H9 (cell line): ENCODE measurements around the gene ASMT. TPM values are rescaled to one million over a fixed set of nuclear protein-coding genes. Genes with fewer than 3 reads are reported as not detected.

Experiments used
- DNase-seq: peaks from one replicate; pipeline ENCODE4 v3.0.0-alpha.2; 2017
- H2AFZ ChIP-seq: one replicate; pipeline ENCODE4 v1.6.1; 2013; ENCODE audit warnings: mild to moderate bottlenecking, low read length, control low read depth, moderate library complexity
- H2AK5ac ChIP-seq: 2 replicates; pipeline ENCODE4 v1.6.1; 2013; ENCODE audit warnings: low read length, control low read depth, mixed read lengths; ENCODE audit not compliant: insufficient read length
- H2BK120ac ChIP-seq: one replicate; pipeline ENCODE4 v1.6.1; 2013; ENCODE audit warnings: low read depth, mild to moderate bottlenecking, low read length, control low read depth, inconsistent platforms; ENCODE audit not compliant: poor library complexity, severe bottlenecking
- H2BK12ac ChIP-seq: 2 replicates; pipeline ENCODE4 v1.6.1; 2013; ENCODE audit warnings: low read length, control low read depth, mixed read lengths, low read depth; ENCODE audit not compliant: insufficient read length
- H2BK15ac ChIP-seq: 2 replicates; pipeline ENCODE4 v1.6.1; 2013; ENCODE audit warnings: low read depth, low read length, control low read depth
- H2BK20ac ChIP-seq: one replicate; pipeline ENCODE4 v1.6.1; 2013; ENCODE audit warnings: low read depth, mild to moderate bottlenecking, low read length, control low read depth, inconsistent platforms; ENCODE audit not compliant: poor library complexity, severe bottlenecking
- H2BK5ac ChIP-seq: 2 replicates; pipeline ENCODE4 v1.6.1; 2013; ENCODE audit warnings: low read length, control low read depth, mixed read lengths; ENCODE audit not compliant: insufficient read length
- H3K14ac ChIP-seq: 2 replicates; pipeline ENCODE4 v1.6.1; 2013; ENCODE audit warnings: low read length, control low read depth; ENCODE audit not compliant: insufficient read depth
- H3K18ac ChIP-seq: 2 replicates; pipeline ENCODE4 v1.6.1; 2013; ENCODE audit warnings: low read depth, mild to moderate bottlenecking, mixed read lengths, low read length, control low read depth; ENCODE audit not compliant: insufficient read length
- H3K23ac ChIP-seq: 2 replicates; pipeline ENCODE4 v1.6.1; 2013; ENCODE audit warnings: low read length, control low read depth, mixed read lengths, low read depth; ENCODE audit not compliant: insufficient read length
- H3K23me2 ChIP-seq: 2 replicates; pipeline ENCODE4 v1.6.1; 2013; ENCODE audit warnings: low read depth, mild to moderate bottlenecking, mixed read lengths, low read length, control low read depth; ENCODE audit not compliant: insufficient read length, poor library complexity, severe bottlenecking
- H3K27ac ChIP-seq: 2 replicates; pipeline ENCODE4 v1.5.1; 2013; ENCODE audit warnings: low read length, control low read depth, mixed read lengths, low read depth; ENCODE audit not compliant: insufficient read length
- H3K27me3 ChIP-seq: 2 replicates; pipeline ENCODE4 v1.6.1; 2013; ENCODE audit warnings: low read length, control low read depth, inconsistent platforms; ENCODE audit not compliant: insufficient read depth
- H3K4ac ChIP-seq: 2 replicates; pipeline ENCODE4 v1.6.1; 2013; ENCODE audit warnings: low read depth, mild to moderate bottlenecking, control low read depth, inconsistent platforms, low read length, moderate library complexity
- H3K4me1 ChIP-seq: 2 replicates; pipeline ENCODE4 v1.6.1; 2013; ENCODE audit warnings: low read length, control low read depth, inconsistent platforms; ENCODE audit not compliant: insufficient read depth
- H3K4me2 ChIP-seq: 2 replicates; pipeline ENCODE4 v1.6.1; 2013; ENCODE audit warnings: low read length, control low read depth, mixed read lengths; ENCODE audit not compliant: insufficient read length, insufficient read depth
- H3K56ac ChIP-seq: 2 replicates; pipeline ENCODE4 v1.6.1; 2013; ENCODE audit warnings: low read depth, mild to moderate bottlenecking, mixed read lengths, low read length, control low read depth; ENCODE audit not compliant: insufficient read length
- H3K79me1 ChIP-seq: 2 replicates; pipeline ENCODE4 v1.6.1; 2013; ENCODE audit warnings: low read depth, mild to moderate bottlenecking, moderate library complexity, low read length, control low read depth, inconsistent platforms; ENCODE audit not compliant: insufficient read depth, poor library complexity, severe bottlenecking
- H3K79me2 ChIP-seq: 2 replicates; pipeline ENCODE4 v1.6.1; 2013; ENCODE audit warnings: low read length, control low read depth, inconsistent platforms; ENCODE audit not compliant: insufficient read depth
- H3K9ac ChIP-seq: 2 replicates; pipeline ENCODE4 v1.6.1; 2013; ENCODE audit warnings: low read length, control low read depth, mixed read lengths; ENCODE audit not compliant: insufficient read length; ENCODE audit errors: extremely low read depth
- H3K9me3 ChIP-seq: one replicate; pipeline ENCODE4 v1.6.1; 2013; ENCODE audit warnings: low read depth, low read length, inconsistent platforms; ENCODE audit not compliant: control insufficient read depth
- H3T11ph ChIP-seq: one replicate; pipeline ENCODE4 v1.6.1; 2013; ENCODE audit warnings: mild to moderate bottlenecking, low read length, control low read depth, inconsistent platforms
- H4K20me1 ChIP-seq: one replicate; pipeline ENCODE4 v1.6.1; 2013; ENCODE audit not compliant: control insufficient read depth, insufficient read length, insufficient read depth
- H4K5ac ChIP-seq: 2 replicates; pipeline ENCODE4 v1.6.1; 2013; ENCODE audit warnings: low read depth, mild to moderate bottlenecking, mixed read lengths, low read length, control low read depth; ENCODE audit not compliant: insufficient read length
- H4K8ac ChIP-seq: replicated peaks from 2 replicates; pipeline ENCODE4 v1.6.1; 2013; ENCODE audit warnings: low read length, control low read depth, mixed read lengths, low read depth; ENCODE audit not compliant: insufficient read length
- H4K91ac ChIP-seq: 2 replicates; pipeline ENCODE4 v1.6.1; 2013; ENCODE audit warnings: low read depth, mild to moderate bottlenecking, moderate library complexity, mixed read lengths, low read length, control low read depth; ENCODE audit not compliant: insufficient read length
- H3K27ac Mint-ChIP-seq, 3 experiments: 2 replicates in 2 of 3; 3 replicates in 1 of 3; pipeline ENCODE4 v1.8.0; 2020 to 2021; ENCODE audit warnings: mixed read lengths in 3 of 3, mild to moderate bottlenecking in 1 of 3, moderate library complexity in 1 of 3
- H3K27me3 Mint-ChIP-seq: 2 replicates; pipeline ENCODE4 v1.8.0; 2021; ENCODE audit warnings: low read depth, mild to moderate bottlenecking, moderate library complexity, mixed read lengths
- H3K36me3 Mint-ChIP-seq, 3 experiments: 2 replicates in 2 of 3; 3 replicates in 1 of 3; pipeline ENCODE4 v1.8.0; 2020 to 2021; ENCODE audit warnings: low read depth in 3 of 3, mixed read lengths in 3 of 3; ENCODE audit not compliant: insufficient read depth in 1 of 3
- H3K4me1 Mint-ChIP-seq, 2 experiments: 2 replicates each; pipeline ENCODE4 v1.8.0; 2020; ENCODE audit warnings: mixed read lengths in 2 of 2
- H3K4me3 Mint-ChIP-seq, 2 experiments: 2 replicates in 1 of 2; 3 replicates in 1 of 2; pipeline ENCODE4 v1.8.0; 2020 to 2021; ENCODE audit warnings: mild to moderate bottlenecking in 2 of 2, mixed read lengths in 2 of 2, moderate library complexity in 1 of 2
- H3K9me3 Mint-ChIP-seq, 2 experiments: 2 replicates in 1 of 2; 3 replicates in 1 of 2; pipeline ENCODE4 v1.8.0; 2020; ENCODE audit warnings: mild to moderate bottlenecking in 2 of 2, mixed read lengths in 2 of 2, moderate library complexity in 1 of 2
- WGBS: extraction: QIAGEN DNeasy Blood & Tissue Kit; methylation state at CpG from one replicate; pipeline ENCODE4 v1.1.7; 2013; ENCODE audit warnings: missing lambda C conversion rate, low lambda C conversion rate, mixed read lengths; ENCODE audit not compliant: insufficient read length; ENCODE audit errors: extremely low coverage; 5-methylcytosine and 5-hydroxymethylcytosine counted together
- total RNA-seq: library from RNA; stranded (reverse); gene quantifications from 2 replicates; pipeline ENCODE4 v1.2.1, GENCODE V29; 2021
- TF ChIP-seq, protein P1 (sequence below): fragments of 200-600 bp; sonication (generic); conservative IDR thresholded peaks from 3 replicates; pipeline ENCODE4 v1.8.0; 2021; ENCODE audit warnings: antibody characterized with exemption, mild to moderate bottlenecking

ASMT gene
- total RNA-seq, 1 experiment from 2014 or later, result 1.4 TPM

DNA sequence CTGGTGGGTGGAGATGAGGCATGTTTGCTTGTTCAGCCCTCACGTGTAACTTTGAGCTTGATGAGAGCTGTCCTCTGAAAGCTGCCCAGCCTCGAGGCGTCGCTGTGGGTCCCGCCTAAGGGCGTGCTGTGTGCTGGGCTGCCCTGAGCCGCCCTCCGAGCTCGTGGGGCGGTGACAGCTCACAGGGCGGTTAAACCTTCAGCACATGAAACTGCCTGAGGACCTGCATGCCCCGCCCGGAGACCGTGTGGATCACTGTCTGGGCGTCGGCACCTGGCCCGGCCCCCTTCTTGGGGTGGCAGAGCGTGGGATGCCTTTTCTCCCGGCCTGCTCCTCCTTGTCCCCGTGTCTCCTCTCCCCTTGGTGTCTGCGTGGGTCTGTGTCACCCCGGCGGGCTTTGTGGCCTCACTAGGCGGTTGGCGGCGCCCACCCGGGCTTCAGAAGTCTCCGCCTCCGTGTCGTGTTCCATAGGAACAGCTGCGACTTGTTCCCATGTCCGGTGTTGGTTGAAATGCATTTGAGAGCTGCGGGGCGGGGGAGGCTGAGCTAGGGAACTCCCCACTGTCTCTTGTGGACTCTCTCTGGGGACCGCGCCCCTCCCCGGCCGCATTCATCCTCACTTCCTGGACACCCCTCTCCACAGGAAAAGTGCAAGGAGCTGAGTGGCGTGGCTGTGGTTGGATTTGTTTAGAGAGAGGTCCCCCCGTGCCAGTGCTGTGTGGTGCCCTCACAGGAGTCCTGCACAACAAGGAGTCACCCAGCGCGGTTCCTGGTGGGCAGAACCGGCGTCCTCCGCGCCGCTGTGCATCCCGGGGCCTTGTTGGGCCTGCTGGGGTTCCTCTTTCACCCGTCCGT is 16.6 kb upstream of the ASMT start:
- H2BK15ac ChIP-seq, result no peak overlapping the region
- H4K91ac ChIP-seq, result no peak overlapping the region
- H2BK5ac ChIP-seq, result no peak overlapping the region
- peaks cover 13% of the 10 kb centered on the region for H3K79me1 ChIP-seq
- no peak overlapping the region for H3K27ac ChIP-seq
- no peak overlapping the region for H2AK5ac ChIP-seq
- no peaks in the 10 kb centered on the region; a peak in 1 of 5 replicates for H3K9me3 Mint-ChIP-seq
- H3K79me2 ChIP-seq, result peaks cover 11% of the 10 kb centered on the region; the same call in 1 of the 2 replicates
- no peak overlapping the region; a peak in 1 of 7 replicates for H3K27ac Mint-ChIP-seq
- H3K4me1 Mint-ChIP-seq, result 0 out of 4 replicates have a peak, but pooled peaks cover under 1 to 1% of the 10 kb centered on the region in 2 experiments
- H3K4me2 ChIP-seq, result no peak overlapping the region
- H2BK20ac ChIP-seq, result no peak overlapping the region
- H2BK120ac ChIP-seq, result no peak overlapping the region
- H3T11ph ChIP-seq, result no peak overlapping the region
- no peak overlapping the region for H3K4ac ChIP-seq
- H3K23me2 ChIP-seq, result no peaks in the 10 kb centered on the region
- no peaks in the 10 kb centered on the region for H3K9me3 ChIP-seq
- H3K36me3 Mint-ChIP-seq, result peaks cover 56 to 87% (median 79%) of the 10 kb centered on the region in 3 experiments
- H2AFZ ChIP-seq, result no peak overlapping the region
- no peaks in the 10 kb centered on the region for H3K27me3 ChIP-seq
- no peak overlapping the region for H3K56ac ChIP-seq
- H3K27me3 Mint-ChIP-seq, result no peaks in the 10 kb centered on the region
- no peak overlapping the region for H3K9ac ChIP-seq
- no peak for DNase-seq
- no peak overlapping the region for H3K23ac ChIP-seq
- TF ChIP-seq, protein P1, sequence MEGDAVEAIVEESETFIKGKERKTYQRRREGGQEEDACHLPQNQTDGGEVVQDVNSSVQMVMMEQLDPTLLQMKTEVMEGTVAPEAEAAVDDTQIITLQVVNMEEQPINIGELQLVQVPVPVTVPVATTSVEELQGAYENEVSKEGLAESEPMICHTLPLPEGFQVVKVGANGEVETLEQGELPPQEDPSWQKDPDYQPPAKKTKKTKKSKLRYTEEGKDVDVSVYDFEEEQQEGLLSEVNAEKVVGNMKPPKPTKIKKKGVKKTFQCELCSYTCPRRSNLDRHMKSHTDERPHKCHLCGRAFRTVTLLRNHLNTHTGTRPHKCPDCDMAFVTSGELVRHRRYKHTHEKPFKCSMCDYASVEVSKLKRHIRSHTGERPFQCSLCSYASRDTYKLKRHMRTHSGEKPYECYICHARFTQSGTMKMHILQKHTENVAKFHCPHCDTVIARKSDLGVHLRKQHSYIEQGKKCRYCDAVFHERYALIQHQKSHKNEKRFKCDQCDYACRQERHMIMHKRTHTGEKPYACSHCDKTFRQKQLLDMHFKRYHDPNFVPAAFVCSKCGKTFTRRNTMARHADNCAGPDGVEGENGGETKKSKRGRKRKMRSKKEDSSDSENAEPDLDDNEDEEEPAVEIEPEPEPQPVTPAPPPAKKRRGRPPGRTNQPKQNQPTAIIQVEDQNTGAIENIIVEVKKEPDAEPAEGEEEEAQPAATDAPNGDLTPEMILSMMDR, result no peak
- no peak overlapping the region for H4K8ac ChIP-seq
- no peaks in the 10 kb centered on the region for H3K4me1 ChIP-seq
- H3K4me3 Mint-ChIP-seq, result no peak overlapping the region
- no peak overlapping the region for H3K18ac ChIP-seq
- peaks cover 4% of the 10 kb centered on the region for H4K20me1 ChIP-seq
- no peak overlapping the region for H2BK12ac ChIP-seq
- no CpG with 5 or more reads among the region's 50 CpGs for WGBS
- H4K5ac ChIP-seq, result no peak overlapping the region
- H3K14ac ChIP-seq, result no peak overlapping the region
